Fibroblast of lung (primary cell): ENCODE results near the gene STARD13.

ENCODE experiments used
- EZH2 ChIP-seq: IDR thresholded peaks from 2 replicates; pipeline ENCODE4 v1.5.1; 2012; ENCODE audit warnings: low read length, control low read depth, mild to moderate bottlenecking; ENCODE audit errors: missing control alignments
- TF ChIP-seq, protein P1 (sequence below), 2 donors: IDR thresholded peaks in 1 of 2; conservative IDR thresholded peaks in 1 of 2; 1 replicate in 1 of 2; 2 replicates in 1 of 2; pipeline ENCODE4 v1.5.1; 2011 to 2012; ENCODE audit warnings: low read length in 2 of 2, control low read depth in 1 of 2, inconsistent platforms in 1 of 2, low read depth in 1 of 2, mild to moderate bottlenecking in 1 of 2

DNA sequence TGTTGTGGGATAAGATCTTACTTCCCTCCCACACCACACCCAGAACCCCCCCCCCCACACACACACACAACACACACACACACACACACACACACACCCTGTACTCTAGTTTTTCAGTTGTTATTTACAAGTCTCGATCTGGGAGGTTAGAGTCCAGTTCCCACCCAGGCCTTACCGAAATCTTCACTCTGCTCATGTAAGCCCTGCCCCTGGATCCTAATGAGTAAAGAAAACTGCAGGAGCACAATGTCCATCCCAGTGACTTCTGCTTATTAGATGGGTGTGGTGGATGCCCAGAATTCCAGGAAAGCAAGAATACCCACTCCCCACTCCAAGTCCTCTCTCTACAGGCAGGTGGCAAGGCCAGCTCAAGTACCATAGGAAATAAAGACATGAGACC lies 23.0 kb downstream of the STARD13 start:
- TF ChIP-seq, protein P1, sequence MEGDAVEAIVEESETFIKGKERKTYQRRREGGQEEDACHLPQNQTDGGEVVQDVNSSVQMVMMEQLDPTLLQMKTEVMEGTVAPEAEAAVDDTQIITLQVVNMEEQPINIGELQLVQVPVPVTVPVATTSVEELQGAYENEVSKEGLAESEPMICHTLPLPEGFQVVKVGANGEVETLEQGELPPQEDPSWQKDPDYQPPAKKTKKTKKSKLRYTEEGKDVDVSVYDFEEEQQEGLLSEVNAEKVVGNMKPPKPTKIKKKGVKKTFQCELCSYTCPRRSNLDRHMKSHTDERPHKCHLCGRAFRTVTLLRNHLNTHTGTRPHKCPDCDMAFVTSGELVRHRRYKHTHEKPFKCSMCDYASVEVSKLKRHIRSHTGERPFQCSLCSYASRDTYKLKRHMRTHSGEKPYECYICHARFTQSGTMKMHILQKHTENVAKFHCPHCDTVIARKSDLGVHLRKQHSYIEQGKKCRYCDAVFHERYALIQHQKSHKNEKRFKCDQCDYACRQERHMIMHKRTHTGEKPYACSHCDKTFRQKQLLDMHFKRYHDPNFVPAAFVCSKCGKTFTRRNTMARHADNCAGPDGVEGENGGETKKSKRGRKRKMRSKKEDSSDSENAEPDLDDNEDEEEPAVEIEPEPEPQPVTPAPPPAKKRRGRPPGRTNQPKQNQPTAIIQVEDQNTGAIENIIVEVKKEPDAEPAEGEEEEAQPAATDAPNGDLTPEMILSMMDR (conservative IDR thresholded peaks at IDR 0.05 in 1 of 2, IDR thresholded peaks at IDR 0.05 in 1 of 2; ENCODE audit: low read depth in 1 of 2, low read length in 2 of 2): no peak
- TF ChIP-seq EZH2: no peak
